Measurements from ENCODE around the gene C1orf198.
A peak's percentile ranks its signal among the peaks of the same experiment; 100 is the strongest.

Gene C1orf198

DNA sequence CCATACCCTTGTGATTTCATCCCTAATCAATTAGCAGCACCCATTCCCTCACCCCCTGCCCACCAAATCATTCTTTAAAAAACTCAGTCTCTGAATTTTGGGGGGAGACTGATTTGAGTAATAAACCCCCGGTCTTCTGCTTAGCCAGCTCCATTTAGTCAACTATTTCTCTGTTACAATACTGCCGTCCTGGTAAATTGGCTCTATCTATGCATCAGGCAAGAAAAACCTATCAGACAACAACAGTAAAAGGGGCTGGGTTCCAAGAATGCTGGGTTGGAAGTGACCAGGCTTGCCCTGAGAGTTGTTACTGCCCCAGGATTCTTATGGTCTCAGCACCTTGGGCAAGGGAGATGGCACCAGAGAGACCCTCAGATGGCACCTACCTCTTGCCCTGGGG, 16.3 kb upstream of the C1orf198 start:
- peaks cover 19% of the 10 kb centered on the region for H3K27me3 ChIP-seq (ENCODE audit: control insufficient read depth, insufficient read depth, low read length)
- H3K36me3 ChIP-seq (ENCODE audit: insufficient read depth, low read length): no peaks in the 10 kb centered on the region
- H3K9me3 ChIP-seq (replicated peaks; ENCODE audit: low read length): no peaks in the 10 kb centered on the region
- H3K4me1 ChIP-seq (ENCODE audit: control insufficient read depth, insufficient read depth, low read length): no peaks in the 10 kb centered on the region
- H3K4me2 ChIP-seq (ENCODE audit: low read length): no peak overlapping the region
- H3K4me3 ChIP-seq (ENCODE audit: low read length): no peak overlapping the region
- H3K9ac ChIP-seq (ENCODE audit: low read depth, low read length): no peak overlapping the region

DNA sequence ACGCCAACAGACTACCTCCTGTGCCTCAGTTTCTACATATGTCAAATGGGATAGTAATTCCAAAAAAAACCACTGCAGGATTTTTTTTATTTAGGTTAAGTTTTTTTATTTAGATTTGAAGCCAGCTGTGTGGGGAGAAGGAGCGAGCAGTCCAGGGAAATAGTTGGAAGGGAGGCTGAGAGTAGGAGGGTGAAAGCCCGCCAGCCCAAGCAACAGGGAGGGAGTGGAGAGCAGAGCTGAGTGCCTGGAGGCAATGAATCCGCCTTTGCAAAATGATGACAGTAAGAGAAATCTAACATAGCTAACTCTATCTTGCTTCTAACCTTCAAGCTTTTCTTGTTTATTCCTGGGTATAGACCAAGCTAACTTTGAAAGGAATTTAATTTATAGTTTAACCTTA, 15.6 kb upstream of the C1orf198 start:
- H3K4me3 ChIP-seq (ENCODE audit: low read length): no peak overlapping the region
- no peak overlapping the region for H3K9ac ChIP-seq (ENCODE audit: low read depth, low read length)
- no peaks in the 10 kb centered on the region for H3K4me1 ChIP-seq (ENCODE audit: control insufficient read depth, insufficient read depth, low read length)
- H3K27me3 ChIP-seq (ENCODE audit: control insufficient read depth, insufficient read depth, low read length): peaks cover 19% of the 10 kb centered on the region
- no peak overlapping the region for H3K4me2 ChIP-seq (ENCODE audit: low read length)
- H3K36me3 ChIP-seq (ENCODE audit: insufficient read depth, low read length): no peaks in the 10 kb centered on the region
- H3K9me3 ChIP-seq (replicated peaks; ENCODE audit: low read length): no peaks in the 10 kb centered on the region

DNA sequence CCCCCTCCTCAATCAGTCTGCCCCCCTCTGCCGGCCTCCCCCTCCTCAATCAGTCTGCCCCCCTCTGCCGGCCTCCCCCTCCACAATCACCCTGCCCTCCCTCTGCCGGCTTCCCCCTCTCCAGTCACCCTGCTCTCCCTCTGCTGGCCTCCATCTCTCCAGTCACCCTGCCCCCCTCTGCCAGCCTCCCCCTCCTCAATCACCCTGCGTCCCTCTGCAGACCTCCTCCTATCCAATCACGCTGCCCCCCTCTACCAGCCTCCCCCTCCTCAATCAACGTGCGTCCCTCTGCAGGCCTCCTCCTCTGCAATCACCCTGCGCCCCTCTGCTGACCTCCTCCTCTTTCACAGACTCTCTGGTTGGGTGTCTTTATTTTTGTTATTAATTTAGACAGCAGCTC, 11.5 kb upstream of the C1orf198 start:
- Histone ChIP-seq H3K4me2 (ENCODE audit: low read length) (no peak overlapping the region), H3K9me3 (replicated peaks; ENCODE audit: low read length) (no peaks in the 10 kb centered on the region), H3K27me3 (ENCODE audit: control insufficient read depth, insufficient read depth, low read length) (peaks cover 12% of the 10 kb centered on the region), H3K4me3 (ENCODE audit: low read length) (no peak overlapping the region), H3K4me1 (ENCODE audit: control insufficient read depth, insufficient read depth, low read length) (peaks cover 18% of the 10 kb centered on the region), H3K36me3 (ENCODE audit: insufficient read depth, low read length) (no peaks in the 10 kb centered on the region), H3K9ac (ENCODE audit: low read depth, low read length) (no peak overlapping the region)

DNA sequence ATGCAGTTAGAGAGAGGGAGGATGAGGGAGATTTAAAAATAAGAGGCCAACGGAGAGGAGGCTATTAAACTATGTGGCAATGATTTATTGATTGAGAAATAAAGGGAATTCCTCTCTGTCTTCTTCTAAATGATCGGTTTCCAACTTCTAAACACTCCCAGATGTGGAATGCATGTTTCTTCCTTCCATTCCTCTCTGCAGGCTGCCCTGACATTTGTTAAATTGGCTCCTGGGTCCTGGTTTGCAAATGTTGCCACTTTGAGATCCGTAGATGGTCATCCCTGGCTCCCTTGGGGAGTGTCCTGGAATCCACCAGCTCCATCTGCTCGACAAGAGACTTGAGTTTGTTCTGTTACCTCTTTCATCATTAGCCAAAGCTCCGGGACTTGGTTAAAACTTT, 10.3 kb upstream of the C1orf198 start:
- Histone ChIP-seq H3K9ac (ENCODE audit: low read depth, low read length) (no peak overlapping the region), H3K4me2 (ENCODE audit: low read length) (peak overlapping the region; percentile 32), H3K4me1 (ENCODE audit: control insufficient read depth, insufficient read depth, low read length) (peaks cover 18% of the 10 kb centered on the region), H3K27me3 (ENCODE audit: control insufficient read depth, insufficient read depth, low read length) (peaks cover 9% of the 10 kb centered on the region), H3K4me3 (ENCODE audit: low read length) (no peak overlapping the region), H3K36me3 (ENCODE audit: insufficient read depth, low read length) (no peaks in the 10 kb centered on the region), H3K9me3 (replicated peaks; ENCODE audit: low read length) (no peaks in the 10 kb centered on the region)

DNA sequence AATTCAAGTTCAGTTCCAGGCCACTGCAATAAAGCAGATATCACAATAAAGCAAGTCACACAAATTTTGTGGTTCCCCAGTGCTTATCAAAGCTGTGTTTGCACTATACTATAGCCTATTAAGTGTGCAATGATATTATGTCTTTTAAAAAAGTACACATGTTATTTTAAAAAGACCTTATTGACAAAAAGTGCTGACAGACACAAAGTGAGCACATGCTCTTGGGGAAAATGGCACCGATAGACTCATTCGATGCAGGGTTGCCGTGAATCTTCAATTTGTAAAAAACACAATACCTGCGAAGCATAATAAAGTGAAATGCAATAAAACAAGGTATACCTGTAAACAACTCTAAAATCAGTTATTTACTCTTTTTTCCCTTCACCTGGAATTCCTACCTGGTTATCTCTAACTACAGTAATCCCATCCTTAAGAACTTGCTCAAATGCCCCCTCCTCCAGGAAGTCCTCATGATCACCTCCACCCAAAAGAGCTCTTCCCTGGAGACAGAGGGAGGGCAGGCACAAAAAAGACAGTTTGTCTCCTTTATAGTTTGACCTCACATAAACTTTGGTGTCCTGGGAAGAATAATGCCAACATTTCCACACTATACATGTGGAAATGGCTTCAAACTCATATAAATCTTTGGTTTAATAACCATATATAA, 9.7 kb upstream of the C1orf198 start:
- Histone ChIP-seq H3K27me3 (ENCODE audit: control insufficient read depth, insufficient read depth, low read length) (peaks cover 9% of the 10 kb centered on the region), H3K4me1 (ENCODE audit: control insufficient read depth, insufficient read depth, low read length) (peaks cover 18% of the 10 kb centered on the region), H3K9ac (ENCODE audit: low read depth, low read length) (no peak overlapping the region), H3K36me3 (ENCODE audit: insufficient read depth, low read length) (no peaks in the 10 kb centered on the region), H3K4me3 (ENCODE audit: low read length) (no peak overlapping the region), H3K4me2 (ENCODE audit: low read length) (no peak overlapping the region), H3K9me3 (replicated peaks; ENCODE audit: low read length) (no peaks in the 10 kb centered on the region)

DNA sequence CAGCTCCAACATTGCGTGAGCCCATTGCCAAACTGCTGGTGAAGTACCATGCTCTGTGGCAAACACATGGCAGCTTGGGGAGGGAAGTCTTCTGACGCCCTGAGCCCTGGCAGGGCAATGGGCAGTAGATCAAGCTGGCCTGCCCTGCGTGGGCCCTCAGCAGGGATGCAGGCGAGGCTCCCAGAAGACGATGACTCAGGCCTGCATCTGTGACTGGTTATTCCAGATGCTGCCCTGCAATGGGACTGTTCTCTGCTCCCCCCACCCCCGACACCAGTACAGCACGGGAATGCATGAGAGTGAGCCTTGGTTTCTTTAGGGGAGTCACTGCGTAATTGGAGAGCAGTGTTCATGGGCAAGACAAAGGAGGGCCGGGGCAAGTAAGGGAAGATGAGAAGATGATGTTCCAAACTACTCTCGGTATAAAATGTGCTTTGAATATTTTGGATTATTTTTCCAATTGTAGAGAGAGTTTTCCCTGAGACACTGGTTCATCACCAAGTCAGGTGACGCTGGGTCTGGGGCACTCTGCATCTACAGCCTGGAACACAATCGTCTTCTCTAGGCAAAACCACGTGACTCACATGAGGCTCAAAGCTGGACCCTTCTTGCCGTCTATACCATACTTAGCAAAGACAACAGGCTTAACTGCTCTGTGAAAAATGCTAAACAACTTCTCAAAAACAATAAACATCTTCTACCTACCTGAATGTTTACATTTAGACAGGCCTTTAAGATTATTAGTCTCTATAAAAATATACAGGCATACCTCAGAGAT, 9.0 kb upstream of the C1orf198 start:
- no peaks in the 10 kb centered on the region for H3K36me3 ChIP-seq (ENCODE audit: insufficient read depth, low read length)
- peaks cover 18% of the 10 kb centered on the region for H3K4me1 ChIP-seq (ENCODE audit: control insufficient read depth, insufficient read depth, low read length)
- H3K4me3 ChIP-seq (ENCODE audit: low read length): no peak overlapping the region
- H3K9me3 ChIP-seq (replicated peaks; ENCODE audit: low read length): no peaks in the 10 kb centered on the region
- H3K9ac ChIP-seq (ENCODE audit: low read depth, low read length): no peak overlapping the region
- no peak overlapping the region for H3K4me2 ChIP-seq (ENCODE audit: low read length)
- peaks cover 9% of the 10 kb centered on the region for H3K27me3 ChIP-seq (ENCODE audit: control insufficient read depth, insufficient read depth, low read length)

DNA sequence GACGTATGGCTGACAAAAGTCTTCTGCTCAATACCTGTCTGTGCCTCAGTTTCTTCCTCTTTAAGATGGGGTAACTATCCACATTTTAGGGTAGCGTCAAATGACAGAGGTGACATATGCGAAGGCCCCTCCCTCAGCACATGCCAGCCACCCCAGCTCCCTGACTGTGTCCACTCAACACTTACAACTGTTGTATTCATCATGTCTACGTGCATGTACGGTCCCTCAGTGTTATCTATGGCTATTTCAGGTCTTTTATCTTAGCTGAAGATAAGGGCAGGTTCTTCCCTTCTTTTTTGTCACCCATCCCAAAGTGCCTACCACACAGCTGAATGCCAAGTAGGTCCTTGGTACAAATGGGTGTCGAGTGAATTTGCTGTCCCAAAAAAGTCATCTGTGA, 8.3 kb upstream of the C1orf198 start:
- no peaks in the 10 kb centered on the region for H3K9me3 ChIP-seq (replicated peaks; ENCODE audit: low read length)
- no peak overlapping the region for H3K9ac ChIP-seq (ENCODE audit: low read depth, low read length)
- no peak overlapping the region for H3K4me2 ChIP-seq (ENCODE audit: low read length)
- no peak overlapping the region for H3K4me3 ChIP-seq (ENCODE audit: low read length)
- H3K36me3 ChIP-seq (ENCODE audit: insufficient read depth, low read length): no peaks in the 10 kb centered on the region
- H3K27me3 ChIP-seq (ENCODE audit: control insufficient read depth, insufficient read depth, low read length): peaks cover 9% of the 10 kb centered on the region
- peaks cover 18% of the 10 kb centered on the region for H3K4me1 ChIP-seq (ENCODE audit: control insufficient read depth, insufficient read depth, low read length)

DNA sequence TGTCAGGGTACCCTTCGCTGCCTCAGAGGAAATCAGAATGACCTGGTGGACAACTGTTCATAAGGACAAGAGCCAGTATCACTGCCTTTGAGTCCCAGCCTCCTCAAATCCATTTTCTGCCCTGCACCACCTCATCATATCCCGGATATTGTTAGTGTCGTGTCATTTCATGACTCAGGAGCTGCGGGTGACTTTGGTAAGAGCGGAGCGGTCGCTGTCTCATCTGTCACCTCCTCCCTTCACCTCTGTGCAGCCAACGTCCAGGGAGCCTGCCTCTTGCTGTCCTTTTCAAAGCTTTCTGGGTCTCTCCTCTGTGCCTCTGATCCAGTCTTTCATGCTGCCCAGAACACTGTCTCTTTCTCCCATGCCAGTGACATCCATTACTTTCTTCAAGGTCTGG, 7.0 kb upstream of the C1orf198 start:
- Histone ChIP-seq H3K36me3 (ENCODE audit: insufficient read depth, low read length) (no peaks in the 10 kb centered on the region), H3K9me3 (replicated peaks; ENCODE audit: low read length) (no peaks in the 10 kb centered on the region), H3K4me3 (ENCODE audit: low read length) (no peak overlapping the region), H3K4me2 (ENCODE audit: low read length) (no peak overlapping the region), H3K9ac (ENCODE audit: low read depth, low read length) (no peak overlapping the region), H3K27me3 (ENCODE audit: control insufficient read depth, insufficient read depth, low read length) (no peaks in the 10 kb centered on the region), H3K4me1 (ENCODE audit: control insufficient read depth, insufficient read depth, low read length) (peaks cover 18% of the 10 kb centered on the region)

DNA sequence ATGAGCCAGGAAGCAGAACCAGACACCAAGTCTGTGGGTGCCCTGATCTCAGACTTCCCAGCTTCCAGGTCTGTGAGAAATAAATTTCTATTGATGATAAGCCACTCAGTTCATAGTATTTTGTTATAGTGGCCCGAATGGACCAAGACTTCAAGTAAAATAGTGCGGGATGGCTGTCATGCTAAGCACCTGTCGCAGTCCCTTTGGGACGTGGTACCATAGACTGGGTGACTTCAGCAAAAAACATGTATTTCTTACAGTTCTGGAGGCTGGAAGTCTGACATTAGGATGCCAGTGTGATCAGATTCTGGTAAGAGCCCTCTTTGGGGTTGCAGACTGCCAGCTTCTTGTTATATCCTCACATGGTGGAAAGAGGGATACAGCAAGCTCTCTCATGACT, 2.6 kb upstream of the C1orf198 start:
- H3K9me3 ChIP-seq (replicated peaks; ENCODE audit: low read length): no peaks in the 10 kb centered on the region
- H3K36me3 ChIP-seq (ENCODE audit: insufficient read depth, low read length): no peaks in the 10 kb centered on the region
- no peak overlapping the region for H3K4me3 ChIP-seq (ENCODE audit: low read length)
- H3K4me2 ChIP-seq (ENCODE audit: low read length): no peak overlapping the region
- no peaks in the 10 kb centered on the region for H3K27me3 ChIP-seq (ENCODE audit: control insufficient read depth, insufficient read depth, low read length)
- peaks cover 25% of the 10 kb centered on the region for H3K4me1 ChIP-seq (ENCODE audit: control insufficient read depth, insufficient read depth, low read length)
- no peak overlapping the region for H3K9ac ChIP-seq (ENCODE audit: low read depth, low read length)

DNA sequence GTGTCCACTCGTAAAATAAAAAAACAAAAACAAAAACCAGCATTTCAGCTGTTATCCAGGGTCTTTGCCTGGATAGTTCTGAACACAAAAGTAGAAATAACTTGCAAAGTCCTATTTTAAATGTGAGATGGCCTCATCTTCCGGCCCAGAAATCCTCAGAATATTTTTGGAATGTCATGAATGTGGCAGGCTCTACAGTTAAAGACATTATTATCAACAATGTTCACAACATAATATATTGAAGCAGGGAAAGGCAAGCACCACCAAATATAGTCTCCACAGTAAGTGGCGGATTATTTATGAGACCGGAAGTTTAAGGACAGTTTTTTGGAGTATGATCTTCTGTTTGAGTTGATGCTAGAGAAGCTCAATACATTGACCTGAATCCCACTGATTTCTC, 1.2 kb upstream of the C1orf198 start:
- H3K4me2 ChIP-seq (ENCODE audit: low read length): peak overlapping the region; percentile 87
- peak overlapping the region; percentile 73 for H3K4me3 ChIP-seq (ENCODE audit: low read length)

DNA sequence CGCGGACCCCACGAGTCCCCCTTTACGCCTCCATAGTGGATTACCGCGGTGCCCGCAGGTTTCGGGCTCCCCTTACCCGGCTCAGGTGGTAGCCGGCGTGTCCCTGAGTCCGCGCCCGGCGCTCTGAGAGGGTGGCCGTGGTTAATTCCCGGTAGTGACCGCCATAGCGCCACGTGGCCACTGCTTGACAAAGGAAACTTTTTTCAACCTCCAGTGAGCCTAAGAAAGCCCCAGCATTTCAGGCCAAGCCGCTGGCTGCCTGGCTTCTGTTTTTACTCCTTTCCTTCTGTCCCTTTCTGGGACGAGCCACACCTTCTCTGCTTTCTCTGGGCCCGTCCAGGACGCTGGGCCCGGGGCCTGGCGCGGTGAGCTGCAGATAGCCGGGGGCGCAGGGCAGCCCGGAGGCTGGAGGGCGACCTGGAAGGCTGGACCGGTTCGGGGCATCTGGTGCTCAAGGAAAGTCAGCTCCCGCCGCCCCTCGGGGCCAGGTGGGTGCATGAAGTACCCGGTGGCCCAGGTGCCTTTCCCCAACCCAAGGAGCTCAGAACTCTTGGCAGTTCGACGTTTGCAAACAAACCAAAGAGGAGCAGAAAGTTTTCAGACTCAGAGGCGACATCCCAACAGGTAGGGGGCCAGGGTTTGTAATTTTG, 540 bp upstream of the C1orf198 start:
- Histone ChIP-seq H3K9ac (ENCODE audit: low read depth, low read length) (peak overlapping the region; percentile 92), H3K27me3 (ENCODE audit: control insufficient read depth, insufficient read depth, low read length) (no peaks in the 10 kb centered on the region), H3K36me3 (ENCODE audit: insufficient read depth, low read length) (no peaks in the 10 kb centered on the region), H3K9me3 (replicated peaks; ENCODE audit: low read length) (no peaks in the 10 kb centered on the region), H3K4me1 (ENCODE audit: control insufficient read depth, insufficient read depth, low read length) (peaks cover 42% of the 10 kb centered on the region), H3K4me3 (ENCODE audit: low read length) (peak overlapping the region; percentile 73), H3K4me2 (ENCODE audit: low read length) (peak overlapping the region; percentile 87)

More for the DNA sequence above, 1.2 kb upstream of the C1orf198 start:
- Histone ChIP-seq H3K4me1 (ENCODE audit: control insufficient read depth, insufficient read depth, low read length) (peaks cover 38% of the 10 kb centered on the region), H3K36me3 (ENCODE audit: insufficient read depth, low read length) (no peaks in the 10 kb centered on the region), H3K9me3 (replicated peaks; ENCODE audit: low read length) (no peaks in the 10 kb centered on the region), H3K27me3 (ENCODE audit: control insufficient read depth, insufficient read depth, low read length) (no peaks in the 10 kb centered on the region), H3K9ac (ENCODE audit: low read depth, low read length) (peak overlapping the region; percentile 92)

Data from skeletal muscle satellite cell (primary cell).